Lower leg skin (tissue), 3 donors: Measurements from ENCODE around the gene MAP1B.

Source experiments
- POLR2A ChIP-seq, 2 donors: fragments of 450-650 bp; IDR thresholded peaks; one replicate each; pipeline ENCODE4 v1.6.1; 2016 to 2017; ENCODE audit warnings: antibody characterized with exemption in 2 of 2, mild to moderate bottlenecking in 1 of 2, moderate library complexity in 1 of 2
- TF ChIP-seq, protein P1 (sequence below), 3 donors: fragments of 450-650 bp; IDR thresholded peaks; one replicate each; pipeline ENCODE4 v1.5.1; 2016; ENCODE audit warnings: antibody characterized with exemption in 3 of 3, mild to moderate bottlenecking in 3 of 3, moderate library complexity in 2 of 3

DNA sequence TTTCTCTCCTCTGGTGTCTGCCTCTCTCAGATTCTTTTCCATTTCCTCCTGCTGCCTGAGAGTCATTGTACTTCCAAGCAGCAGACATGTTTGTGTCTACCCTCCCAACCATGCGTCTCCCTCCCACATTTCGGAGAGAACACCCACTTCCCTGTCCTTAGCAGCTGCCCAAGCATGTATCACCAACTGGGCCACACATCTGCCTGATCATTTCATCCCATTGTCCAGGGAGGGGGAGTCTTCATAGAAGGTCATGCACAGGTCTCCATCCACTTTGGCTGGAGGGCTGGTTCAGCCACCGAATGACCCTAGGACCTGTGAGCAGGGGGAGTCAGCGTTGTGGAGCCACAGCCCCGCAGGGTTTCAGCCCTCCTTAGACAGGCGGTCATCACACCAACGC lies 75.4 kb downstream of the MAP1B start:
- TF ChIP-seq, protein P1, sequence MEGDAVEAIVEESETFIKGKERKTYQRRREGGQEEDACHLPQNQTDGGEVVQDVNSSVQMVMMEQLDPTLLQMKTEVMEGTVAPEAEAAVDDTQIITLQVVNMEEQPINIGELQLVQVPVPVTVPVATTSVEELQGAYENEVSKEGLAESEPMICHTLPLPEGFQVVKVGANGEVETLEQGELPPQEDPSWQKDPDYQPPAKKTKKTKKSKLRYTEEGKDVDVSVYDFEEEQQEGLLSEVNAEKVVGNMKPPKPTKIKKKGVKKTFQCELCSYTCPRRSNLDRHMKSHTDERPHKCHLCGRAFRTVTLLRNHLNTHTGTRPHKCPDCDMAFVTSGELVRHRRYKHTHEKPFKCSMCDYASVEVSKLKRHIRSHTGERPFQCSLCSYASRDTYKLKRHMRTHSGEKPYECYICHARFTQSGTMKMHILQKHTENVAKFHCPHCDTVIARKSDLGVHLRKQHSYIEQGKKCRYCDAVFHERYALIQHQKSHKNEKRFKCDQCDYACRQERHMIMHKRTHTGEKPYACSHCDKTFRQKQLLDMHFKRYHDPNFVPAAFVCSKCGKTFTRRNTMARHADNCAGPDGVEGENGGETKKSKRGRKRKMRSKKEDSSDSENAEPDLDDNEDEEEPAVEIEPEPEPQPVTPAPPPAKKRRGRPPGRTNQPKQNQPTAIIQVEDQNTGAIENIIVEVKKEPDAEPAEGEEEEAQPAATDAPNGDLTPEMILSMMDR (IDR thresholded peaks at IDR 0.05) = no peak
- no peak for TF ChIP-seq POLR2A (IDR thresholded peaks at IDR 0.05)
